Vagina (tissue), 2 donors: ENCODE results near the gene NKG7.

Experiments used
- CTCF ChIP-seq, 3 experiments: fragments of 450-650 bp in 2 of 3; fragments of 200-600 bp in 1 of 3; sonication (generic) in 1 of 3; IDR thresholded peaks; one replicate each; pipeline ENCODE4 v1.5.1; 2017 to 2019; ENCODE audit warnings: antibody characterized with exemption in 3 of 3, mild to moderate bottlenecking in 2 of 3, moderate library complexity in 2 of 3
- POLR2A ChIP-seq, 2 donors: fragments of 450-650 bp; IDR thresholded peaks; one replicate each; pipeline ENCODE4 v1.6.1; 2017; ENCODE audit warnings: antibody characterized with exemption in 2 of 2, mild to moderate bottlenecking in 2 of 2, moderate library complexity in 2 of 2
- POLR2AphosphoS5 ChIP-seq, 2 donors: sonication (generic); formaldehyde crosslinking; IDR thresholded peaks; one replicate each; pipeline ENCODE4 v1.9.0; 2017; ENCODE audit warnings: antibody characterized with exemption in 2 of 2, mild to moderate bottlenecking in 2 of 2, low read depth in 1 of 2; ENCODE audit not compliant: insufficient read depth in 1 of 2

GRCh38 chr19:51417810-51418157 lies 45.3 kb upstream of the NKG7 start:
- TF ChIP-seq POLR2AphosphoS5 (IDR thresholded peaks at IDR 0.05; ENCODE audit: insufficient read depth in 1 of 2, low read depth in 1 of 2) = no peak
- no peak for TF ChIP-seq POLR2A (IDR thresholded peaks at IDR 0.05)
- no peak for TF ChIP-seq CTCF (IDR thresholded peaks at IDR 0.05)
